ENCODE results near the gene TLK2. TPM values are rescaled to one million over a fixed set of nuclear protein-coding genes. Genes with fewer than 3 reads are reported as not detected.
A peak's percentile ranks its signal among the peaks of the same experiment; 100 is the strongest.

TLK2 gene
- total RNA-seq, 1 donor from 2014 or later, result 85.4 TPM

DNA sequence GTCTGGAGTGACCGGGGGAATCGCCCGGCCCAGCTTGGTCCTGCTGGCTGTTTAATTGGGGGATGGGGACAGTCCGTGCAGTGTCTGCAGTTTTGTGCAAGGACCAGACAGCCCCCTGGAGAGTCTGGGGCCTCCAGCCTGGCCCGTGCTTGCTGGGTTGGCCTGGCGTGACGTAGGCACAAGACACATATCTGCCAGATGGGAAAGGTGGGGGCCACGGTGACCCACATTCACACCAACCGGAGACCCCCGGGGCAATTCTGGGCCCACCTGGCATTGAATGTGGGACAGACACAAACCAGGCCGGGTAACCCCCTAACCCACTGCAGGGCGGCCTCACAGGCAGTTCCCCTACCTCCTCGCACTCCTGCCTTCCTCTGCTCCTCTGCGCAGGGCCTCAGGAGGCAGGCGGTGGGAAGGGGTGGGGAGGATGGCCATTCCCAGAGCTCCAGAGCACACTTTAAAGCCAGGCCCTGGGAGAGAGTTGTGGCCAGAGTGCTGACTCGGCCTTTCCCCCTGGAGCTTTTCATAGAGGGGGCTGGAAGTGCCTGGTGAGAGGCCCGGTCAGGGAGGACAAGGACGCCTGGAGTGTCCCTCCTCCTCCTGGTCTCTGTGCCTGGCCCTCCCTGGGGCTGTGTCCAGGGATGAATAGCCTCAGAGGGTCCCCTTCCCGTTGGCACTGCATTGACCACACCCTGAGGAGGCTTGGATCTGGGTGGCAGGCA lies 150.4 kb downstream of the TLK2 start:
- no peak for DNase-seq (ENCODE audit: low read depth)

GRCh38 chr17:62629556-62630364 lies 151.1 kb downstream of the TLK2 start:
- no peak for DNase-seq (ENCODE audit: low read depth)

- no peak for DNase-seq (ENCODE audit: low read depth)
Measured at GRCh38 chr17:62630365-62631085, 151.9 kb downstream of the TLK2 start.

DNA sequence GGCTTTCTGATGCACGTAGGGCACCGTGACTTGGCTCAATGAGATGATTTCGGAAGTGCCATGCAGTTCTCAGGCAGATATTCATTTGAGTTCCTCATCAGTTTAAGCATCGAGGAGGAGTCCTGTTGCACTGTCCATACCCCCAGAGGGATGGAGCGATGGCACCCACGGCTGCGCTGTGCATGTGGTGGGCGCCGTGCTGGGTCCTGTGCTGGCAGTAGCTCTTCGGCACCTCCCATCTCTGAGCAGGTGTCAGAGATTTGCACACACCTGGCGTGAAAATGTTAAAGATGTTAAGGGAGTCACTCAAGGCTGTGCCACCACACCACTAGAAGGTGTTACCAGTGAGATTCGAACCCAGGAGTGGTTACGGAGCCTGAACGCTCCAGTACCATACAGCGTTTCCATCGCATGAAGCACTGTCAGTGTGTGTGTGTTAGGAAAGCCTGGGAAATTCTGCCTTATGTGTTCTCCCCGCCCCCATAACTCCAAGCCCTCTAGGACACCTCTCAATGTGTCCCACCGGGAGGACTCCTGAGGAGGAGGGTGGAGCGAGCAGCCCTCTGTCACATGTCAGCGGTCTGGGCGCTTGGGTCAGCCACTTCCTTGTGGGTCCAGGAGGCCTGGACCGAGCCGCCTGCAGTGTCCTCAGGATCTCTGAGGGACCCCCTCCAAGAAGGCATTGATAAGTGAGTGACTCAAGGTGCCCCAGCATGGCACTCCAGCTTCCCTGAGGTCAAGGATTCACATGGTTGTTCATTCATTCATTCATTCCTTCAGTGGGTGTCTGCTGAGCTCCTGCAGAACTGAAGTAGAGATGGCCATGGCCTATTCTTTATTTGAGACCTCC lies 152.7 kb downstream of the TLK2 start:
- no peak for DNase-seq (ENCODE audit: low read depth)

DNA sequence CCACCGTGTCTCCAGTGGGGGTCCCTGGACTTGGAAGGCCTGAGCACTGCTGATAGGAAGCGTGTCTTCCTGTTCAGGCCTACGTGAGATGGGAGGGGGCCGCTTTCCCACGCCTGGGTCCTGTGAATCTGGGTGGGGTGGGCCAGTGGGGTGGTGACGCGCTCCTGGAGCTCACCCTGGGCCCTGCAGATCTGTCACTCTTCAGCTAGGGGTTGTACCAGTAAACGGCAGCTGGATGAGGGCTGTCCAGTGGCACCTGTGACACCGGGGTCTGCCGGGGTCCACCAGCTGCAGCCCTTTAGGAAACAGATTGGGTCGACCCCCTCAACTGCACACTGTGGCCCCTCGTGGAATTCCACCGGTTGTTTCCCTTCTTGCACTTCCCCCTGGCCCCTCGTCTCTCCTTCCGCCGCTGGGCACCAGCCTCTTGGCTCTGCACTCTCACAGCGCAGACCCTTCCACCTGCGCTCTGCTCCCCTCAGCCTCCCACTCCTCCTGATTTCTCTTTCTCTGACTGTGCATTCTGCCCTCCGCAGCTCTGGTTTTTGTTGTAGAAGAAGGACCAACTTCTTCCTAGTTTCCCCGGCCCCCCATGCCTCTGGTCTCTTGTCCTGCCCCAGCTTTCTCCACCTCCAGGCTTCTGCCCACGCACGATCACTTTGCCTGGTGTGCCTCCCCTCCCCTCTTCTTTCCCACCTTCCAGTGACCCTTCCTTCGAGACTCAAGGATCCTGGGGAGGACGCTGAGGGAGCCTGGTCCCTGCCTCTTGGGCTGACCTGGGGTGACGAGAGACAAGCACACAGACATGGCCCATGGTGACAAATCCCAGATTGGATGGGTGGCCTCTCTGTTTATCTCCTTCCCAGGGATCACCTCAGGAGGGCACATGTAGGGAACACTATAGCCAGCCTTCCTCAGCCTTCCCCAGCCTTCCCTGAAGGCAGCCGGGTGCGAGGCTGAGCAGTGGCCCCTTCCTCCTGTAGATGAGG lies 153.6 kb downstream of the TLK2 start:
- DNase-seq (ENCODE audit: low read depth), result no peak

DNA sequence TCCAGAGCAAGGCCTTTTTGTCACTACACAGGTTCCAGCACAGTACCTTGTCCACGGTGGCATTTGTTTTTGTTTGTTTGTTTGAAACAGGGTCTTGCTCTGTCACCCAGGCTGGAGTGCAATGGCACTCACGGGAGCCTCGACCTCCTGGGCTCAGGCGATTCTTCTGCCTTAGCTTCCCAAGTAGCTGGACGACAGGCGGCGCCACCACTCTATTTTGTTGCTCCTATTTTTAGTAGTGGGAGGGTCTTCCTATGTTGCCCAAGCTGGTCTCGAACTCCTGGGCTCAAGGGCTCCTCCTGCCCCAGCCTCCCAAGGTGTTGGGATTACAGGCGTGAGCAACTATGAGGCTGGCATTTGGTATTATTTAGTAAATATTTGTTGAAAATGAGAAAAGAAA lies 159.2 kb downstream of the TLK2 start:
- no peak for DNase-seq (ENCODE audit: low read depth)

DNA sequence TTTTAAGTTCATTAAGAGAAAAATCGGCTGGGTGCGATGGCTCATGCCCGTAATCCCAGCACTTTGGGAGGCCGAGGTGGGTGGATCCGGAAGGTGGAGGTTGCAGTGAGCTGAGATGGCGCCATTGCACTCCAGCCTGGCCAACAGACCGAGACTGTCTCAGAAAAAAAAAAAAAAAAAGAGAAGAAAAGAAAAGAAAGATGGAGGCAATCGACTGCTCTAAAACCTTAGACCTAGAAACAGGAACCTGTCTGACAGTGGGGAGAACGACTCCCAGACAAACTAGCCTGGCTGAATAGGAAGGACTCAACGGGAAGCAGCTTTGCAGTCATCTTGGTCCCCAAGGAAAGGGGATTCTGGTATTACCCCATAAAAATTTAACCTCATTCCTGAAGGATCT lies 162.5 kb downstream of the TLK2 start:
- DNase-seq (ENCODE audit: low read depth), result no peak

DNA sequence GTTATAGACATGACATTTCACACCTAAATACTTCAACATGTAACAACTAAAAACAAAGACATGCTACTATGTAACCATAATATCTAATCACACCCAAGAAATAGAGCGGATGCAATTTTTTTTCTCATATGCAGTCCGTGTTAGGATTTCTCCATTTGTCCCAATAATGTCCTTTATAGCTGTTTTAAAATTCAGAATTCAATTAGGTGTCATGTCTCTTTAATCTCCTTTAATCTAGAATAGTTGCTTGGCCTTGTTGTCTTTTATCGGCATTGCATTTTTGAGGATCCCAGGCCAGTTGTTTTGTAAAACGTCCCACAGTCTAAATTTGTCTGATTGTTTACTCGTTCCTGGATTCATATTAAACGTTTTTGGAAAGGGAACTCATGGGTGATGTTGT lies 163.3 kb downstream of the TLK2 start:
- DNase-seq (ENCODE audit: low read depth), result no peak

DNA sequence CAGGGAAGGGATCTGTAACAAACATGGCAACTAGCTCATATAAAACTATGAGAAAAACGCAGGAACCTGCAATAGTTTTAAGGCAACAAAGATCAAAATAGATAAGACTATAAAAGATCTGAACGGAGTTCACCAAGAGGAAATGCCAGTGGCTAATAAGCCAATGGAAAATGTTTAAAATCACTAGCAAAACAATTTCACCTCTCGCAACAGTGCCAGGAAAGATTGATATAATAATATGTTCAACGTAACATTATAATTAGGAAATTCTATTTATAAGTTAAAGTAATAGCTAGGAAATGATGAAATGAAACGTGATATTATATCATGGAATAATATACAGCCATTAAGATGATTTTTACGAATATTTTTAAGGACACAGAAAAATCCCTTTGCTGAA lies 164.9 kb downstream of the TLK2 start:
- DNase-seq (ENCODE audit: low read depth), result no peak

DNA sequence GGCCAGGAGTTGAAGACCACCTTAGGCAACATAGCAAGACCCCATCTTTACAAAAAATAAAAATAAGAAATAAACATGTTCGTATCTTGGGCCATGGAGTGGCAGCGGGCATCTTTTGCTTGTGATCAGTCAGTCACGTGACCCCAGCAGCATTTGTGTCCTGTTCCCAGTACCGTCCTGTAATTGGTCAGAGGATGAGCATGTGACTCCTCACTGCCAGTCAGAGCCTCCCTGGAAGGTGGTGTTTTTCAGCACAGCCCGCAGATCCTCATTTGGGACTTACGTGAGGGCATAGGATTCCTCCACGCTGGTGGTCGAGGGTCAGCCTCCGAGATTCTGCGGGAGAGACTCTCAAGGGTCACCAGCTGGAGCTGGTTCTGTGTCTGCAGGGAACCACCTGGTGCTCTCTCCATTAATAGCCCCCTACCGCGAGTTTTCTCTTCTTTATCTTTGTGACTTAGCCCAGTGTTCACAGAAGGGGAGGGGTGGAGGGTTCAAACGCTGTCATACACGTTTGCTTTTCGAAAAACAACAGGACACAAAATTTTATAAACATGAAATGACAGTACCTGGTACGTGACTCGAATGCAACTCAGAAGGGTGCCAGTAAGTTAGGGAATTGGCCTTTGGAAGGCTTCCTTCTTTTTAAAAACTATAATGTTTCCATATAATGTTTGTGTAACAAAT lies 166.0 kb downstream of the TLK2 start:
- no peak for DNase-seq (ENCODE audit: low read depth)

DNA sequence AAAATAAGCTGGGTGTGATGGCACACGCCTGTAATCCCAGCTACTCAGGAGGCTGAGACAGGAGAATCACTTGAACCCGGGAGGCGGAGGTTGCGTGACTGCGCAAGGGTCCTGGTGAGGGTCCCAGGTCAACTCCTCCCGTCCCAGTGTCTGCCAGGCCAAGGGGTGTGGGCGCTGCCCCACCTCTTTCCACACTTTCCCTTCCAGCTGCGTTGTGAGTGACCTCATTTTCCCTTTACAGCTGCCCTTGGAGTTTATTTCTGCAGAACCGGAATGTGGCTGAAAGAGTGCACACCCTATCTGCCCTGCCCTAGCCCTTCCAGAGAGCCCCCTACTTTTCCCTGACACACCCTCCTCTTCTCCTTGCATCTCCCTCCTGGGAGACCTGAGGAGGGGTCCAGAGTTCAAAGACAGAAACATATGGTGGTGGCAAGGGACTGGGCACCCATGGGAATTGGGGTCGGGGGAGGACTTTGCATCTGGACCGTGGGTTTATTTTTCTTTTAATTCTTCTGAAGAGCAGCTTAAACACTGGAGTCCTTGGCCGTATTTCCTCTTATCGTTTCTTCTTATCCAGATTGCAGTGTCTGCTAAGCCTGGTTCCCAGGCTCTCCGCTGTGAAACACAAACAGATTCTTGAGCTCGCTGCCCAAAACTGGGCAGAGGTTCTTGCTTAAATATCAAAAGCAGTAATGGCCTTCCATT lies 169.8 kb downstream of the TLK2 start:
- DNase-seq (ENCODE audit: low read depth), result no peak

GRCh38 chr17:62648956-62649294 lies 170.3 kb downstream of the TLK2 start:
- DNase-seq (ENCODE audit: low read depth), result no peak

DNA sequence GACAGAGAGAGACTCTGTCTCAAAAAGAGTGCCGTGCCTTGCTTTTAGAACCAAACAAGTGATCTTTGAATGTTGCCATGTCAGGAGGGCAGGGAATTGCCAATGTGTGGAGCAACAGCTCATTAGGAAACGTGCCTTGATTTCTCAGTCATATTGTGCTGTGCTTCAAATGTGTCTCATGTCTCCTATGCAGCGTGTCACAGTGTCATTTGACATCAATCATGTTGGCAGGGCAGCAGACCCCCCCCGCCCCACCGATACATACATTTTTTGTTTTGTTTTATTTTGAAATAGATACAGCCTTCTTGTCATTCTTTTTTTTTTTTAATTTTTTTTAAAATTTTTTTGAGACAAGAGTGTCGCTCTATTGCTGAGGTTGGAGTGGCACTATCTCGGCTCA lies 170.9 kb downstream of the TLK2 start:
- DNase-seq (ENCODE audit: low read depth), result no peak

- no peak for DNase-seq (ENCODE audit: low read depth)
Measured at GRCh38 chr17:62650587-62650986, 172.0 kb downstream of the TLK2 start.

- DNase-seq (ENCODE audit: low read depth), result peak; percentile 64
Measured at GRCh38 chr17:62652251-62653001, 173.8 kb downstream of the TLK2 start.

GRCh38 chr17:62653002-62653825 lies 174.6 kb downstream of the TLK2 start:
- no peak for DNase-seq (ENCODE audit: low read depth)

DNA sequence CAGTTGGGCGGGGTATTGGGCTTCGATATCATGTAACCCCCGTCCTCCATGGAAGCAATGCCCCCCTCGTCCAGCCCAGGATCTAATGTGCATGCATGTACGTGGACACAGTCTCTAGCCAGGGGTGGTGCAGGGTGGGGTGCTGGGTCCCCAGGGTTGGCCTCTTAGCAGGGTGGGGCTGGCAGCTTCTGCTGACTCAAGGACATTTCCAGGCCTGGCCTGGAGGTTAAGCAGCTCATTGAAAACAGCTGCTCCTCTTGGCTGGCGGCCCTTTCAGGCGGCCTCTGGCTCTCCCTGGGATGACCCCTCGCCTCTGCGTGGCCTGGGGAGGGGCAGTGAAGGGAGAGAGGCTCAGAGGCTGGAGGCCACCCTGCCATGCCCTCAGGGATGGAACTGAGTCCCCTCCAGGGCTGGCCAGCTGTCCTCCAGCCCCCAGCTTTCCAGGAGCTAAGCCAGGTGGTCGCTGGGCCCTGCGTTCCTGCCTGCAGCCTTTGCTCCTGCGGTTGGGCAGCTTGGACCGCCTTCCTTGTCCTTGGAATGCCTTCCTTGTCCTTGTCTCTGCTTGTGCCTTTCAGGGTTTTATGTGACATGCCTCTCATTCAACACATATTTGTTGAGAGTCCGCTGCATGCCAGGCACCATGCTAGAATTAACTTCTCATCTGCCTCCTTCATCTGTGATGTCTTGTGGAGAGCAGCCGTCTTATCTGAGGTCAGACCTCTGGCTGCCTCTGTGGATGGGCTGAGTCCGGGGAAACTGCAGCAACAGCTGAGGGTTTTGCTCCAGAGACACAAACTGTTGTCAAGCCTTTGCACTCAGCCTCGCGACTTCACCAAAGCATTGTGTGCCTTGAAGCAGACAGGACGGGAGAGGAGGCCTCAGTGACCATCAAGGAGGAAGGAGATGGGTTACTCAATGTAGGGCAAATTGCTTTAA lies 175.5 kb downstream of the TLK2 start:
- no peak for DNase-seq (ENCODE audit: low read depth)

Measured in renal cortical epithelial cell (primary cell).